OCI-LY1 (cell line): ENCODE results near the gene MYMX.

Experiments
- CTCF ChIP-seq: fragments of 200-600 bp; sonication (generic), shearing (Covaris generic); IDR thresholded peaks from 2 replicates; pipeline ENCODE4 v1.5.1; 2017; ENCODE audit warnings: mild to moderate bottlenecking, antibody characterized with exemption, low read length, moderate library complexity, mixed read lengths
- EZH2 ChIP-seq: fragments of 200-600 bp; sonication (generic), shearing (Covaris generic); IDR thresholded peaks from 2 replicates; pipeline ENCODE4 v1.8.0; 2017; ENCODE audit warnings: borderline replicate concordance, mixed run types, mild to moderate bottlenecking, antibody characterized with exemption, low read length, moderate library complexity, mixed read lengths

- TF ChIP-seq CTCF (no peak), EZH2 (no peak)
These were observed 30.6 kb upstream of the MYMX start for GRCh38 chr6:44185953-44186634.
